Uterus (tissue), 4 donors: ENCODE measurements around the gene L2HGDH. TPM values are rescaled to one million over a fixed set of nuclear protein-coding genes. Genes with fewer than 3 reads are reported as not detected.

Source experiments
- DNase-seq, 2 donors: peaks; one replicate each; pipeline ENCODE4 v3.0.0-alpha.2; 2019 to 2020
- H3K27ac ChIP-seq, 2 donors: fragments of 200-600 bp; sonication (generic); 1 replicate in 1 of 2; 2 replicates in 1 of 2; pipeline ENCODE4 v1.5.1; 2016 to 2018
- H3K27me3 ChIP-seq, 2 donors: fragments of 200-600 bp; sonication (generic); one replicate each; pipeline ENCODE4 v1.5.1; 2018 to 2019; ENCODE audit warnings: control low read depth in 1 of 2
- H3K36me3 ChIP-seq, 2 donors: fragments of 200-600 bp; sonication (generic); one replicate each; pipeline ENCODE4 v1.5.1; 2019; ENCODE audit warnings: control low read depth in 1 of 2
- H3K4me1 ChIP-seq, 2 donors: fragments of 200-600 bp; sonication (generic); one replicate each; pipeline ENCODE4 v1.5.1; 2018 to 2019; ENCODE audit warnings: control low read depth in 1 of 2
- H3K4me3 ChIP-seq, 2 donors: fragments of 200-600 bp; sonication (generic); 1 replicate in 1 of 2; 2 replicates in 1 of 2; pipeline ENCODE4 v1.5.1; 2018 to 2019; ENCODE audit warnings: mild to moderate bottlenecking in 1 of 2
- H3K9me3 ChIP-seq, 2 donors: fragments of 200-600 bp; sonication (generic); one replicate each; pipeline ENCODE4 v1.5.1; 2019; ENCODE audit warnings: control low read depth in 1 of 2
- POLR2A ChIP-seq, 2 donors: fragments of 450-650 bp; IDR thresholded peaks; one replicate each; pipeline ENCODE4 v1.6.1; 2016; ENCODE audit warnings: antibody characterized with exemption in 2 of 2, mild to moderate bottlenecking in 1 of 2, moderate library complexity in 1 of 2
- intact Hi-C: fragments of 100-400 bp; cut with DNase I; formaldehyde crosslinking; loops from one replicate; pipeline ENCODE4 v1.15.1; 2023; ENCODE audit warnings: low total_unique reads
- total RNA-seq, 4 donors: library from RNA; depleted of rRNA in 3 of 4; stranded (reverse); fragments of >200 nt in 3 of 4; gene quantifications; one replicate each; pipeline versions ENCODE4 v1.1.0 to v1.2.4, GENCODE V29; 2014 to 2023
- TF ChIP-seq, protein P1 (sequence below), 4 experiments: fragments of 200-600 bp in 2 of 4; fragments of 450-650 bp in 2 of 4; sonication (generic) in 2 of 4; IDR thresholded peaks; one replicate each; pipeline ENCODE4 v1.5.1; 2016 to 2019; ENCODE audit warnings: antibody characterized with exemption in 4 of 4, mild to moderate bottlenecking in 2 of 4, moderate library complexity in 1 of 4
- donor health status: DM: yes; HTN: yes; CAD: no.

The L2HGDH gene
- total RNA-seq, 4 donors from 2014 or later, result 0.29 to 7.9 (median 2.5) TPM

DNA sequence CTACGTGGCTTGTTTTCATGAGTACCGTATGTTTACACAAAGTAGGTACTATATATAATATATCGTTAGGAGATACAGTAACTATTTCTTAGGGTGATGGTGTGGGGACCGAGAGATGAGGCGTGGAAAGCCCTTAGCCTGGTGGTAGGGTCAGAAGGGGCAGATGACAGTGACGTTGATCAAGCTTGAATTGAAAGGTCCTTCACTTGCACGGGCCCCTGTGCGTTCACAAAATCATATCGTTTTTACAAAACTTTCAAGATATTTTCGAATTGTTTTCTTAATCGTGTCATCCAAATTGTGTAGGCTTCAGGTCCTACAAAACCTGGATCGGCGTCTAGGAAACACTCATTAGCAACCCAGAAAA is 79.8 kb downstream of the L2HGDH start:
- H3K27ac ChIP-seq, result peak overlapping the region; percentile 99
- H3K9me3 ChIP-seq, result no peaks in the 10 kb centered on the region
- TF ChIP-seq, protein P1, sequence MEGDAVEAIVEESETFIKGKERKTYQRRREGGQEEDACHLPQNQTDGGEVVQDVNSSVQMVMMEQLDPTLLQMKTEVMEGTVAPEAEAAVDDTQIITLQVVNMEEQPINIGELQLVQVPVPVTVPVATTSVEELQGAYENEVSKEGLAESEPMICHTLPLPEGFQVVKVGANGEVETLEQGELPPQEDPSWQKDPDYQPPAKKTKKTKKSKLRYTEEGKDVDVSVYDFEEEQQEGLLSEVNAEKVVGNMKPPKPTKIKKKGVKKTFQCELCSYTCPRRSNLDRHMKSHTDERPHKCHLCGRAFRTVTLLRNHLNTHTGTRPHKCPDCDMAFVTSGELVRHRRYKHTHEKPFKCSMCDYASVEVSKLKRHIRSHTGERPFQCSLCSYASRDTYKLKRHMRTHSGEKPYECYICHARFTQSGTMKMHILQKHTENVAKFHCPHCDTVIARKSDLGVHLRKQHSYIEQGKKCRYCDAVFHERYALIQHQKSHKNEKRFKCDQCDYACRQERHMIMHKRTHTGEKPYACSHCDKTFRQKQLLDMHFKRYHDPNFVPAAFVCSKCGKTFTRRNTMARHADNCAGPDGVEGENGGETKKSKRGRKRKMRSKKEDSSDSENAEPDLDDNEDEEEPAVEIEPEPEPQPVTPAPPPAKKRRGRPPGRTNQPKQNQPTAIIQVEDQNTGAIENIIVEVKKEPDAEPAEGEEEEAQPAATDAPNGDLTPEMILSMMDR (IDR thresholded peaks at IDR 0.05), result no peak
- no peak for TF ChIP-seq POLR2A (IDR thresholded peaks at IDR 0.05)
- H3K27me3 ChIP-seq, result no peaks in the 10 kb centered on the region
- intact Hi-C loops, result no loop called here
- DNase-seq, result no peak
- H3K4me1 ChIP-seq, result peaks cover 0 to 9% of the 10 kb centered on the region in 2 donors
- H3K4me3 ChIP-seq, result peak overlapping the region; percentile 83 to 91
- H3K36me3 ChIP-seq, result no peaks in the 10 kb centered on the region

DNA sequence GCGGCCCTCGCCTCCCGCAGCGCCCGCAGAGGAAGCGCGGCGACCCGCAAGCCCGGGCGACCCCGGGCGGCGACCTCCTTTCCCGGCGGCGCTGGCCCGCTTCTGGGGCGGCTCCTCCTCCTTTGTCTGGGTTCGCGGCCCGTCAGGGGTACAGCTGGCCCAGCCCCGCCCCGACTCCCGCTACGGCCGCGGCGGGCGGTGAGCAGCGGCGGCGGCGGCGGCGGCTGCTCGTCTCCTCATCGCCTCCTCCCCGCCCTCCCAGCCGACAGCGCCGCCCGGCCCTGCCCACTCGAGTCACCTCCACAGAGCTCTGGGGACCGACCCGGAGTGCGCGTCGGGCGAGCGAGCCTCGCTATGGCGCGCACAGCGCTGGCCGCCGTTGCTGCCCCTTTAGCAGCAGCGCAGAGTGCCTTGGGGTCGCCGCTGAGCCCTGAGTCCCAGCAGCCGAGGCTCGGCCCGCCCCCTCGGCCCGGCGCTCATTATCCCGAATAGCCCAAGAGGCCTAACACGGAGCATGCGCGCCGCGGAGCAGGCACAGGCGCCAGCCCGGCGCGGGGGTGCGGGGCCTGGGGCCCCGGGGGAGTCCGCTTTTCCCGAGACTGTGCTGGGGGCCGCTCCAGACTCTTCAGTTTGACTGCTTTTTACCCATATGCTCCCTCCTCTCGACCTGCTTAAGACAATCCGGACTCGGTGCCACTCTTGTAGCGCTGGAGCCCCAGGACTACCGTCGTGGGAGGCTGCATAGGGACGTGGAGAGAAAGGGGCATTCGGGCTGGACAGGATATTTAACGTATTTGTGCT is 80.4 kb downstream of the L2HGDH start, which contains the start of gene SOS2:
Gene SOS2 (minus strand): TSS at position 104 of the 801 bp plus-strand sequence. CDS start 295 bp downstream, outside the sequence.
- Histone ChIP-seq H3K27me3 (no peaks in the 10 kb centered on the region), H3K9me3 (no peaks in the 10 kb centered on the region), H3K36me3 (no peaks in the 10 kb centered on the region), H3K4me3 (peak within 1 kb of the TSS; percentile 83 to 91), H3K4me1 (peaks cover 0 to 9% of the 10 kb centered on the region in 2 donors), H3K27ac (peak within 1 kb of the TSS; percentile 99)
- peak; percentile 82 to 83 for DNase-seq
- intact Hi-C loops, result no loop called here
- TF ChIP-seq POLR2A (IDR thresholded peaks at IDR 0.05), result peak; percentile 78 to 88
- TF ChIP-seq, protein P1 (IDR thresholded peaks at IDR 0.05), result peak in 3 of 4 experiments; percentile 3 to 25 (median 12)

DNA sequence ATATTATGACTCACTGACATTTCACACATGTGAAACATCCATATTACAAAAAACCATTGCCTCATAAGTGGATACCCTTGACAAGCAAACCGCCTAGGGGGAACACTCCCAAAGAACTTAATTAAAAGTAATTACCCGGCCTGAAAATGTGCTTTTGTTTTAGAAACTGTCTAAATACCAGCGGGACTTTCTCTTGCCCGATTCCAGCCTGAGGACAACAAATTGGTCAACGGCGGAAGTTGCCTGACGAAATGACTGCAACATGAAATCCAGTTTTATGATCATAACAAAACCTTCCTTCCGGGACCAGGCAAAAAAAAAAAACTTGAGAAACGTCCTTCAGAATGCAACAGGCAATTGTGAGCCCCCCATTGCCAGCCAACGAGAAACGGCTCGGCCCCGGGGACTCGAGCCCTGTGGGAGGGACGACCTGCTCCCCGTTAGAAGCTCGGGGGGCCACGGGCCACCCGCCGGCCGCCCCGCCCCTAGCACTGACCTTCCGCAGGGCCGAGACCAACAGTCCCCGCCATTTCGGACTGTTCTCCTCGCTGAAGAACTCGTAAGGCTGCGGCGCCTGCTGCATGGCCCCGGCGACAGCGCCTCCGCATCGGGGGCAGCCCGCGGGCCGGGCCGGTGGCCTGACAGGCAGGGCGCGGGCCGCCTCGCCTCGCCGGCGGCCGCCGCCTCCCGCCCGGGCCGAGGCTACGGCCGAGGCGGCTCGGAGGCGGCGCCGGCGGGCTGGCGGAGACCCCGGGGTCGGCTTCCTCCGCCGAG is 81.1 kb downstream of the L2HGDH start:
- H3K4me1 ChIP-seq, result peaks cover 0 to 9% of the 10 kb centered on the region in 2 donors
- H3K36me3 ChIP-seq, result no peaks in the 10 kb centered on the region
- no peak for TF ChIP-seq POLR2A (IDR thresholded peaks at IDR 0.05)
- TF ChIP-seq, protein P1 (IDR thresholded peaks at IDR 0.05), result no peak
- H3K27me3 ChIP-seq, result no peaks in the 10 kb centered on the region
- peak; percentile 57 to 58 for DNase-seq
- H3K9me3 ChIP-seq, result no peaks in the 10 kb centered on the region
- intact Hi-C loops, result no loop called here
- peak overlapping the region; percentile 83 to 91 for H3K4me3 ChIP-seq
- H3K27ac ChIP-seq, result peak overlapping the region; percentile 99

DNA sequence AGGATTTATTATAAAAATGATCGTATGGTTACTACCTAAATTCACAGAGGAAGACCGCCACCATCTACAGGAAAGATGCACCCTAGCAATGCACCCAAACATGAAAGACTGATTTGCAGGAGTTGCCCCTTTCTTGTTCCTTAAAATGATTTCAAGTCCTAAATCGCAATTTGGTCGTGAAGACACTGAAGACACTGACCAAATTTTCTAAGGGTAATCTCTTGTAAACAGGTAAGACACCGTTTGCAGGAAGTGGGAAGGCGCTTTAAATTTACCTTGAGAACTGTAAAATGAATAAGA is 81.7 kb downstream of the L2HGDH start:
- no peaks in the 10 kb centered on the region for H3K36me3 ChIP-seq
- DNase-seq, result no peak
- TF ChIP-seq POLR2A (IDR thresholded peaks at IDR 0.05), result no peak
- TF ChIP-seq, protein P1 (IDR thresholded peaks at IDR 0.05), result no peak
- H3K9me3 ChIP-seq, result no peaks in the 10 kb centered on the region
- H3K27me3 ChIP-seq, result no peaks in the 10 kb centered on the region
- H3K4me1 ChIP-seq, result peaks cover 0 to 9% of the 10 kb centered on the region in 2 donors
- intact Hi-C loops, result no loop called here
- H3K27ac ChIP-seq, result peak overlapping the region; percentile 99
- peak overlapping the region; percentile 83 to 91 for H3K4me3 ChIP-seq

DNA sequence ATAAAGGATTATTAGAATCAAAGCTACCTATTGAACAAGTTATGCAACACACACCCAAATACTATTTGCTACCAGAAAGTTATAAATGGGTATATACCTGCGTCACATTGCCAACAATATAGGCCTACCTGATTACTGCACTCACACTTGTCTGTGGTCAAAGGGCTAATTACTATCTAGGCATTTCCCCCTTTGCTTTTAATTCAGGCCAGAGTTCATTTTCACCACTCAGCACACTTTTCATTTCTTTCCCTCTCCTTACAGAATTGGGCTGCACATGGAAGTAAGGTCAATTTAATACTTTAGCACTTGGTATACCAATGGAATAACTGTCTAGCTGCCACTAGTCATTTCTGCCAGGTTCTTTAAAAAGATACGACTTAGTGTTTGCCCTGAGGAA is 82.3 kb downstream of the L2HGDH start:
- Histone ChIP-seq H3K4me3 (peak overlapping the region in 1 of 2 donors; percentile 91), H3K9me3 (no peaks in the 10 kb centered on the region), H3K4me1 (peaks cover 0 to 9% of the 10 kb centered on the region in 2 donors), H3K27me3 (no peaks in the 10 kb centered on the region), H3K27ac (peak overlapping the region; percentile 2 to 99), H3K36me3 (no peaks in the 10 kb centered on the region)
- DNase-seq, result no peak
- intact Hi-C loops, result no loop called here
- no peak for TF ChIP-seq POLR2A (IDR thresholded peaks at IDR 0.05)
- TF ChIP-seq, protein P1 (IDR thresholded peaks at IDR 0.05), result no peak
